GM15510 (cell line): ENCODE results near the gene ISM1.

ENCODE experiments used
- POLR2A ChIP-seq: IDR thresholded peaks from 3 replicates; pipeline ENCODE4 v1.6.1; 2011; ENCODE audit warnings: borderline replicate concordance; ENCODE audit not compliant: insufficient read length; ENCODE audit errors: extremely low read depth

ISM1 gene

GRCh38 chr20:13236990-13237720 is 16.1 kb downstream of the ISM1 start:
- no peak for TF ChIP-seq POLR2A

GRCh38 chr20:13238001-13238653 is 17.1 kb downstream of the ISM1 start:
- no peak for TF ChIP-seq POLR2A

- no peak for TF ChIP-seq POLR2A
These were observed 22.8 kb downstream of the ISM1 start for GRCh38 chr20:13243826-13244376.

- no peak for TF ChIP-seq POLR2A
These were observed 24.2 kb downstream of the ISM1 start for GRCh38 chr20:13245250-13245723.

GRCh38 chr20:13249118-13249797 is 28.2 kb downstream of the ISM1 start:
- no peak for TF ChIP-seq POLR2A

DNA sequence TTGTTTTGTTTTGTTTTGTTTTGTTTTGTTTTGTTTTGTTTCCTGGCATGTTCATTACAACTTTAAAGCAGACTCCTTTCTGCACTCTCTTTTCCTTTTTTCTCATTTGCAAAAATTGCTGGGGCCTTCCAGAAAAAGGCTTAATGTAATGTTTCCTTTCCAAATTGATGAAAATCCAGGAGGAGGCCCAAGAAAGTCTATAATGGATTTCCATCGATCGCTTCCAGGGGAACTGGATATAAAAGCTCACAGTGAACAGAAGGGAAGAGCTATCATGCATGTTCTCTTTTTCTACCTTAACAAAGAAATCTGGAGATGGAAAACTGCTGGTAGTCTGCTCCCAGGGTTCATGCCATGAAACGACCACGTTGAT is 28.7 kb downstream of the ISM1 start:
- TF ChIP-seq POLR2A: no peak

DNA sequence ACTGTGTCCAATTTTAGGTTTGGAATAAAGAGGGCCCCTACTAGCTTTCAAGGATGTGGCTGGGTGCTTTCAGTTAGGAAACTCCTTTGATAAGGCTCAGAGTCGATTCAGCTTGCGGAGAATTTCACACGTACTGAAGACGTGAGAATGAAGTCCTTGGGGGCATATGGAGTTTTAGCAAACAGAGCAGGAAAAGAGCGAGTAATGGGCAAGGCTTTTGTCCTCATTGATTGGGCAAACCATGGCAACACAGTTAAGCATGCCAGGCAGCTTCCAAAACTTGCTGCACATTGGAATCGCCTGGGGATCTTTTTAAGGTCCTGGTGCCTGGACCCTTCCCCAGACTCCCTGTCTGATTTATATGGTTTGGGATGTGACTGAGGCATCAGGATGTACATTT is 29.2 kb downstream of the ISM1 start:
- TF ChIP-seq POLR2A: no peak

DNA sequence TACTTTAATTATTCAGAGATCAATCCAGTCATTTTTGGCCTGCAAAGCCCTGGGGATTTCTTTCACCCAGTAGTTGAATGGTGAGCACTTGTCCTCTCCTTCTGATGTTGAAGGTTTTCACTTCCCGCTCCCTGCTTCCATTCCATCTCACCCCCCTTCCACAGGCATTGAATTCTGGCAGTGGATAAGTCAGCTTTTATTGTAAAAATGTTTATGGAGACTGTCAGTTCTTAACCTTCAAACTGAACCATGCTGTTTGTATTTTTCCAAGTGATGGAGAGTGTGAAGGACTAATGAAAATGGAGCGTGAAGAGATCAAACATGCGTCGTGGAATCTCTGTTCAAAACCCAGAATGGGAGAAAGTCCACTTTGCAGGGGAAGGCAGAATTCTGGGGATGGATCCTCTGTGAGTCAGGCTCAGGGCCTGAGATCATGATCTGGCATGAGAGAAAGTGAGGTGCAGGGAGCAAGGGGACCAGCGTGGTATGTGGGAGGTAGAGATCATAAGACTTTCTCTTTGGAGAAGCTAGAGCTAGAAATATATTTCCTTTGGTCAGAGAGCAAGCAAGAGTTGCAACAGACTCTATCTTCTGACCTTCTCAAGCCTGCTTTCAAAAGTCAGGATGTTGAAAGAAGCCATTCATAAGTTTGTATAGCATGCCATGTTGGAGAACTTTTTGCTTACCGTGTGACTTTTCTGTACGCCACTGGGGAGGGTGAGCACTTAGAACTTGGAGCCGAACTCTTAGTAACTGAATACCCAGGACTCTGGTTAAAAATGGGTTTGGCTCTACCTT is 30.2 kb downstream of the ISM1 start:
- TF ChIP-seq POLR2A: no peak

GRCh38 chr20:13251904-13252297 is 30.8 kb downstream of the ISM1 start:
- TF ChIP-seq POLR2A: no peak

DNA sequence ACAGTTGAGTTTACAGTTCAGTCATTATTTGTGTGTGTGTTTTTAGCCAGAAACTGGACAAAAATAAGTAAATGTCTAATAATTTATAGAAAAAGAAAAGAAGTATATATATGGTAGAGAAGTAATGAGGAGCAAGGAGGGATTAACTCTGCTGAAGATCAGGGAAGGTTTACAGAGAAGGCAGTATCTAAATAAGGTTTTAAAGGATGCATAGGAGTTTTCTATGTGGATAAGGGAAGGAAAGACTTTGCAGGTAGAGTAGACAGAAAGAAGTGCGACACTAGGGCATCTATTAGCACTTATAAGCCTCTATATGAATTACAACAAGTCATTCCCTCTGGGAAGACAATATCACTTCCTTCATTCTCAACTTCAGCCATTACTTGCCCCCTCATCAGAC is 34.3 kb downstream of the ISM1 start:
- no peak for TF ChIP-seq POLR2A

DNA sequence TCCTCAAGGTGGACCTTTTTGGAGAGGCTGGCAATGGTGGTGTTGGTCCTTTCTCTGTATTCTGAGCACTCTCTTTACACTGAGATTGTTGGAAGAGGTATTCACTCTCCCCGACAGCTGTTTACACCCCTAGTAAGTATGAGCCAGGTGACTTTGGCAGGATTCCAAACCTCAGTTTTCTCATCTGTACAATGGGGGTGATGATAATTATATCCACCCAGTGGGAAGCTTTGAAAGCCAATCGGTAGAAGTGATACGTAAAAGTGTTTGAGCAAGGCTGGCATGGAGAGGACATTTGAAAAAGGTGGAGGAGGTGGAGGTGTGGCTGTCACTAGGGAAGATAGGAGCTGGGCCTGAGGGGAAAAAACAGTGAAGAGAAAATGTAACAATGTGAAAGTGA is 35.5 kb downstream of the ISM1 start:
- no peak for TF ChIP-seq POLR2A

- TF ChIP-seq POLR2A: no peak
These were observed 38.8 kb downstream of the ISM1 start for GRCh38 chr20:13259921-13260320.

GRCh38 chr20:13260650-13261279 is 39.7 kb downstream of the ISM1 start:
- no peak for TF ChIP-seq POLR2A
